HG03457 (cell line): ENCODE measurements around the gene MFN2.
"Not testable (repeated sequence)": the region's sequence is repeated elsewhere in the genome, so short reads cannot be mapped to it uniquely, and the experiment has no call there.

ENCODE experiments used
- ATAC-seq: cut with Tn5 transposase; IDR thresholded peaks from one replicate; pipeline ENCODE4 v1.9.1; 2021; ENCODE audit warnings: moderate number of reproducible peaks; ENCODE audit not compliant: unreplicated experiment

MFN2 gene

DNA sequence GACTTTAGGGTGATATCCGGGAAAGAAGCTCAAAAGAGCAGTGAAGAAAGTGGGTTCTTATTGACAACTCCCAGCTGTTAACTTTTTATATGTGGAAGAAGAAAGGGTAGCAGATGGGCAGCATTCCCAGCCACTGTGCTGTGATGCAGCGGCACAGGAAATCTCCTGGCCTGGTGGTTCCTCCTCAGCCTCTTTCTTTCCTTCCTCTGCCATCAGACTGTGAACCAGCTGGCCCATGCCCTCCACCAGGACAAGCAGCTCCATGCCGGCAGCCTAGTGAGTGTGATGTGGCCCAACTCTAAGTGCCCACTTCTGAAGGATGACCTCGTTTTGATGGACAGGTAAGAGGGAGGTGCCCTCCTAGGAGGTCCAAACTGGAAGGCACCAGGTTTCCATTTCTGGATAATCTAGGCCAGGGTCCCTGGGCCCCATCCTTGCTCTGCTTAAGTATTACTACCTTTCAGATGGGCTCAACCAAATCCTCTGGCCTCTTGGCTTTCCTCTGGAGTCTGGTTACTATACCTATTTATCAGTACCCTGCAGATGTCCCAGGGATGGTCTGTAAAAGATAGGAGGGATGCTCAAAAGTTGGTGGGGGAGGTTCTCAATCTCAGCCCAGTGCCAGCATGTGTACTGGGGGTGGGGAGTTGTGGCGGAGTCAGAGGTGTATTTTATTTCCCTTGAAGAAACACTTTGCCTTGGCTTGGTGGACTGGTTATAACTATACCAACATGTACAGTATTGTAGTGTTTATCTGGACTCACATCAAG lies 17.0 kb downstream of the MFN2 start:
- no peak for ATAC-seq

DNA sequence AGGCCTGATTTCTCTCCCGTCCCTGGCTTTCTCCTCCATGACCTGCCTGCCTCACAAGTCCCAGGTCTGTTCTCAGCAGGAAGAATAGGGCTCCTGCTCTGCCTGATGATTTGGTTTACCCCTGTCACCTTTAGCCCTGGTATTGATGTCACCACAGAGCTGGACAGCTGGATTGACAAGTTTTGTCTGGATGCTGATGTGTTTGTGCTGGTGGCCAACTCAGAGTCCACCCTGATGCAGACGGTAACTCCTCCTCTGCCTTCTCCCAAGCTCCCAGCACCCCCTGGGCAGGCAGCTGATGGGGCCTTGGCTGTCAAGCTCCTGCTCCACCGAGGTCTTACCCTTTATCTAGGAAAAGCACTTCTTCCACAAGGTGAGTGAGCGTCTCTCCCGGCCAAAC lies 18.4 kb downstream of the MFN2 start:
- ATAC-seq: no peak

DNA sequence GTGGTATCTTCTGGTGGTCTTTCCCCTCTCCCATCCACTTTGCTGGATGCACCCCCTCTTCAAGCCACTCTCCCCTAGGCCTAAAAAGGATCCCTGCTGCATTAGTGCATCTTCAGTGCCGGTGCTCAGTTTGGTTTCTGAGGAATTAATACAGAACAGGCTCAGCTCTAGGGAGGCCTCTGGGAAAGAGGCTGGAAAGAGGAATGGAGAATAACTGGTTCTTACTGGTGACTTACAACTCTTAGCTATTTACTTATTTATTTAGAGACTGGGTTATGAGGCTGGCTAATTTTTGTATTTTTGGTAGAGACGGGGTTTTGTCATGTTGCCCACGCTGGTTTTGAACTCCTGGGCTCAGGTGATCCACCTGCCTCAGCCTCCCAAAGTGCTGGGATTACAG lies 19.0 kb downstream of the MFN2 start:
- no peak for ATAC-seq

DNA sequence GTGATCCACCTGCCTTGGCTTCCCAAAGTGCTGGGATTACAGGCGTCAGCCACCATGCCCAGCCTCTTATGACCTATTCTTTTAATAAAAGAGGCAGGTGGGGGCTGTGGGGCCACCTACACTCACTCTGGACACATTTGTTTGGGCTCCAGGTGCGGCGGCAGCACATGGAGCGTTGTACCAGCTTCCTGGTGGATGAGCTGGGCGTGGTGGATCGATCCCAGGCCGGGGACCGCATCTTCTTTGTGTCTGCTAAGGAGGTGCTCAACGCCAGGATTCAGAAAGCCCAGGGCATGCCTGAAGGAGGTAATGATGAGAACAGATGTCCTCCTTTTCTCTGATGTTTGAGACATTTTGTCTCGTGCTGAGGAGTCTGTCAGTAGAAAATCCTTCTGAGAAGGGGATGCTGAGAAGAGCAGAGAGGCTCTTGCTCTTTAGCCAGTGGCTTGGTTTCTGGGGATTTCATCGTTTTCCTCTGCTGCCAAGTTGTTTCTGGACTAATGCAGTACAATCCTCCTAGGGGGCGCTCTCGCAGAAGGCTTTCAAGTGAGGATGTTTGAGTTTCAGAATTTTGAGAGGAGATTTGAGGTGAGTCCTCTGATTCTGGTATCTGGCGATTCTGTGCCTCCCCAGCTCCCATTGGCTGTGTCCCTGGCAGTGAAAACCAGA lies 21.1 kb downstream of the MFN2 start:
- no peak for ATAC-seq

DNA sequence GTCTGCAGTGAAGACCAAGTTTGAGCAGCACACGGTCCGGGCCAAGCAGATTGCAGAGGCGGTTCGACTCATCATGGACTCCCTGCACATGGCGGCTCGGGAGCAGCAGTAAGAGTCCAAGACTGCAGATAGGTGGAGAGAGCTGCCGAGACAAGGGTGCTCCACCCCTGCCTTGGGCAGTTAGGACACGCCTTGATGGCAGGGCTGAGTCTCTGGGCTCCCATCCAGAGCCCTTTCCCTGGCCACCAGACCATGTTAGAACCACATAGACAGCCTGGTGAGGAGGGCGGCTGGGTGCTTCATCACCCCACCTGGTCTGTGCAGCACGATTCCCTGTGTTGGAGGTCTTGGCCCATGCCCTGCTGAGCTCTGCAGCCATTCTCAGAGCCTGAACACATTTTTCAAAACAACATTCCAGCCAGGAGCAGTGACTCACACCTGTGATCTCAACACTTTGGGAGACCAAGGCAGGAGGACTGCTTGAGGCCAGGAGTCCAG lies 21.8 kb downstream of the MFN2 start:
- no peak for ATAC-seq

DNA sequence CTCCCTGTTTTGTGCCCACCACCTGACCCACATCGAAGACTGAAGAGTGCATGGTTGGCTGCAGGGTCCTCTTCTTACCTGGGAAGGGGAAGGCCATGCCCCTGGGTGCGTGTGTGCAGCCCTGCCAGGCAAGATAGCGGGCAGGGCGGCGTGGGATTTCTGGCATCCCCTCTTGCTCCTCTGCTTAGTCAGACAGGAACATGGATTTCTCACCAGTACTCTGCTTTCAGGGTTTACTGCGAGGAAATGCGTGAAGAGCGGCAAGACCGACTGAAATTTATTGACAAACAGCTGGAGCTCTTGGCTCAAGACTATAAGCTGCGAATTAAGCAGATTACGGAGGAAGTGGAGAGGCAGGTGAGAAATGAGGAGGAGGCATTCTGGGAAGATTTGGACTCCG lies 23.5 kb downstream of the MFN2 start:
- ATAC-seq: no peak

DNA sequence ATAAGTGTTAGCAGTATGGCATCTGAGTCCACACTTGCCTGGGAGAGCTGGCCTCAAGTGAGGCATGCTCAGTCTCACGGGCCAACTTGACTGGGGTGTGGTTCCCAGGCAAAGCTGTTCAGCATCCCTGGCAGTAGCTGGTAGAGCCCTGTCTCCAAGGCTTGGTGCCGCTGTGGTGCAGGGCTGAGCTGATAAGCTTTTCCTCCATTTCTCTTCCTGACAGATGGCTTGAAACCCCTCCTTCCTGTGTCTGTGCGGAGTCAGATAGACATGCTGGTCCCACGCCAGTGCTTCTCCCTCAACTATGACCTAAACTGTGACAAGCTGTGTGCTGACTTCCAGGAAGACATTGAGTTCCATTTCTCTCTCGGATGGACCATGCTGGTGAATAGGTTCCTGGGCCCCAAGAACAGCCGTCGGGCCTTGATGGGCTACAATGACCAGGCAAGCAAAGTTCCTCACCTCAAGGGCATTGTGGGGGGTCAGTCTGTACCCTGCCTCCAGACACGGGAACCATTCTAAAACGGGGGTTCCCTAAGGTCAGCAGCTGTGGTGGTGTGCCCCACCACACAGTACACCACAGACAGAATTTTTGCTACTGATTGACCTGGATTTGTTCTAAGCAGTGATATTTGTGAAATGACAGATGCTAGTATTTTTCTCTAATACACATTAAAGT lies 25.4 kb downstream of the MFN2 start:
- no peak for ATAC-seq

DNA sequence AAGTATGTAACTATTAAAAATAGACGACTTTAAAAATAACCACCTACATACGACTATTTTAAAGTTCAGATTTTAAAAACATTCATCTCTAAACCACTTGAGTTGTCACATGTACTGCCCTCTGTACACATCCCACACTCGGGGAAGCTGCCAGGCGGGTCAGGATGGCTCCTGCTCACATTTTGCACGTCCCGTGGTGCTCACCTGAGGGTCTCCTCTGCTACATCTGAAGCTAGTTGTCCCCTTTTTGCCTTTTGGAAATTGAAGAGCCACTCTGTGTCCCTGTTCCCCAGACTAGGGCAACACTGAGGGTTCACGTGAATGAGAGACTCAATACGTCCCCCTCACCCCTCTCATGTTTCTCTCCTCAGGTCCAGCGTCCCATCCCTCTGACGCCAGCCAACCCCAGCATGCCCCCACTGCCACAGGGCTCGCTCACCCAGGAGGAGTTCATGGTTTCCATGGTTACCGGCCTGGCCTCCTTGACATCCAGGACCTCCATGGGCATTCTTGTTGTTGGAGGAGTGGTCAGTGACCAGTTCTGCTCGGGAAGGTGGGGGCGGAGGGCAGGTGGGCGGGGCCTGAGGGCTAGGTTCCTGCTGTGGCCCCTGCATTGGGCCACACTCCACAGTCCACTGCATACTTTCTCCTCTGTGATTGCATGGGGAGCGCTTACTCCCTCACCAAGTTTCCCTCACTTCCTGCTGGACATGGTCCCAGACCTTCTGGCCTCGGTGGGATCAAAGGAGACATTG lies 26.1 kb downstream of the MFN2 start:
- no peak for ATAC-seq

DNA sequence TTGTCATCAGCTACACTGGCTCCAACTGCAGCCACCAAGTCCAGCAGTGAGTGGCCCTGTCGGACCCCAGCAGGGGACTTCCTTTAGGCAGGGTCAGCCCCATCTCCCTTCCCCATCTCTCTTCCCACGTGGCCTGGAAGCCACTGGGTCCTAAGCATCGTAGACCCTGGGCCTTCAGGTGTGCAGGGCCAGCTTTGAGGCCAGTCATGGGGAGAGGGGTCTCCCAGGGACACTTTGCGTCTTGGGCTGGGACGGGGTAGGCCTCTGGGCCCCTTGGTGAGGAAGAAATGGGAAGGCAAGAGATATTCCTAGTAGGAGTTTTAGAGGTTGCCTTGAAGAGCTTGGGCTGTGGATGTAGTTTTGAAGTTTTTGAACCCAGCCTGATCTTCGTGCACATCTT lies 27.0 kb downstream of the MFN2 start:
- no peak for ATAC-seq

DNA sequence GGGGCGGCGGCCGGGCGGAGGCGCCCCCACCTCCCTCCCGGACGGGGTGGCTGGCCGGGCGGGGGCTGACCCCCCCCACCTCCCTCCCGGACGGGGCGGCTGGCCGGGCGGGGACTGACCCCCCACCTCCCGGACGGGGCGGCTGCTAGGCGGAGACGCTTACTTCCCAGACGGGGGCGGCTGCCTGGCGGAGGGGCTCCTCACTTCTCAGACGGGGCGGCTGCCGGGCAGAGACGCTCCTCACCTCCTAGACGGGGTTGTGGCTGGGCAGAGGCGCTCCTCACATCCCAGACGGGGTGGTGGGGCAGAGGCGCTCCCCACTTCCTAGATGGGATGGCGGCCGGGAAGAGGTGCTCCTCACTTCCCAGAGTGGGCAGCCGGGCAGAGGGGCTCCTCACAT lies 28.1 kb downstream of the MFN2 start:
- ATAC-seq: not testable (repeated sequence)

DNA sequence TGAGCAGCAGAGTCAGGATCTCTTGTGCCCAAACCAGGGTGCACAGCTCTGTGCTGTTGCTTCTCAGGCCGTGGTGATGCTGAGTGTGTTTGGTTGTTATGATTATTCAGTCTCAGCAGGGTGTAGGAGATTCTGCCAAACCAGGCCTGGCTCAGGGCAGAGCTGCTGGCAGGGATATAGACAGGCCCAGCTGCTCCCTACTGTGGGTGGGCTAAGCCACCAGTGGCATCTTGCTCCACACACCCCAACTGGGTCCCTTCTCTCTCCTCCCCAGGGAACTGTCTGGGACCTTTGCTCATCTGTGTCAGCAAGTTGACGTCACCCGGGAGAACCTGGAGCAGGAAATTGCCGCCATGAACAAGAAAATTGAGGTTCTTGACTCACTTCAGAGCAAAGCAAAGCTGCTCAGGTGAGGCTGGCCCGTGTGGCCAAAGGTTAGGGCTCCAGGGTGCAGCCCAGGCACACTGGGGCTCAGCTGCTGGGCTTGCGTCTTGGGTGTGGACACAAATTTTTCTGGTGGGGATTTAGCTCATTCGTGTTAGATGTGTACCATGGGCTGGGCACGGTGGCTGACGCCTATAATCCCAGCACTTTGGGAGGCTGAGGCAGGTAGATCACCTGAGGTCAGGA lies 29.2 kb downstream of the MFN2 start:
- no peak for ATAC-seq

DNA sequence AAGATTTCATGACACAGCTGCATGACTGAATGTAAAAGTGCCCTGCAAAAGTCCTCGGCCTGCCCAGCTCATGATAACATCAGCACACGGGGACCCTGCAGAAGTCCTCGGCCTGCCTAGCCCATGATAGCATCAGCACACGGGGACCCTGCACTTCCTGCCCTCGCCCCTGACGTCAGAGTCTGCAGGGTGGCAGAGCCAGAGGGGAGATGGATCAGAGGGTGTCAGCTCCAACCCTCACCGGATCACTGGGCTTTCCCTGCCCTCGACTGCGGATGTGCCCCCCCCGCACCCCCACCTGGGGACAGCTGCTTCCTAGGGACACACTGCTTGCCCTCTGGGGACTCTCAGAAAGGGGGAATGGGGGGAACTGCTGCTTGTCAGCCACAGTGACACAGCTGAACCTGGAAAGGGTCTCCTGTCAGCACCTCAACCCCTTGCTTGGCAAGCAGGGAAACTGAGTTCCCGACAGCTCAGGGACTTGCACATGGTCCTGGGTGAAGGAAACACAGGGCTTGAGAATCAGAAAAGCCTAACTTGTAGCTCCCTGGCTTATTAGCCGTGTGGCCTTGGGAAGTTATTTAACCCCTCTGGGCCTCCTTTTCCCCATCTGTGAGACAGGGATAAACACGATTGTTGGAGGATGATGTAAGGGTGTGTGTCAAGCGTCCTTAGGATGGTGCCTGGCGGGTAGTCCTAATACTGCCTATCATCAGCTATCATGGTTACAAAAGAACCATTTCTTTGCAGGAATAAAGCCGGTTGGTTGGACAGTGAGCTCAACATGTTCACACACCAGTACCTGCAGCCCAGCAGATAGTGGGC lies 30.7 kb downstream of the MFN2 start:
- no peak for ATAC-seq

DNA sequence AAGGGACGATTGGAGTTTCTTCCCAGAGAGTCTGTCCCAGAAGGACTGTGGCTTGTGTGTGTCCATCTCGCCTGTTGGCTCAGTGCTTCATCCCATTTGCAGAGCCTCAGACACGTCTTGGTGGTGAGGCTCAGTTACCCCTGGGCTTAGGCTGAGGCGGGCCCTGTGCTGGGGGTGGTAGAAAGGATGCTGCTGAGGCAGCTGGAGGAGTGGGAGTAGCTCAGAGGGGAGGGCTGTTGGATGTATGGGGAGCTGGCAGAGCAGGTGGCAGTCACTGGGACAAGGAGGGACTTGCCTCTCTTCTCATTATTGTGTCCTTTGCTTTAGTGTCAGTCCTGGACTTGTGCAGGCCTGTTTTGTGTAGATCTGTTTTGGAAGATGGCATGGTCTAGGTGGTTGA lies 31.8 kb downstream of the MFN2 start:
- no peak for ATAC-seq

DNA sequence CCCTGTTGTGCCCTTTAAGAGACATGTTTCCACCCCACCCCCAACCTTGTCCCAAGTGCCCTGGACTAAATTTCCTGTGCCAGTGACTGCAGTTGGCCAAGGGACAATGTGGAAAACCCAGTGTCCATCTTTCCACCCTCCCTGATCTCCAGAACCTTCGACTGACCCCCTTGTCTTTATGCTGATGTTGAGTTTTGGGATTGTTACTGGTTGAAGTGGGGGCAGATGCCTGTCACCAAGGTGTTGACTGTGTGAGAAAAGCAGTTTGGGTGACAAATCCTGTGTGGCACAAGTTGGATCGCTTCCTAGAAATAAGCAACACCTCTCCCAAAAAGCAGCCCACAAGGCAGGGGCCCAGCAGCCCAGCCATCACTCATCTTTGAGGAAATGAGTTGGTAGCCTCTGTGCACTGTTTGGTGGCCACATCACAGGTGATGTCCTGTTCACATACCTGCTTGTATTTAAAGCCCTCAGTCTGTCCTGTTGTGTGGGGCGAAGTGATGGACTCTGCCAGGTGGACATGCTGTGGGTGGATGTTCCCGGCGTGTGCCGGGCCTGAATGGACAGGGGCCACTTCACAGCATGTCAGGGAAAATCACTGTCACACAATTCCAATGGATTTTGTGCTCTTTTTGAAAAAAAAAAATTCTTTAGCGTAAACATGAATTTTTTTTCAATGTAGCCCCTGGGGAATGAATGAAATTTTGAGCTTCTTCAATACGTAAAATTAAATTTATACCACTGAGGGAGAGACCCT lies 32.5 kb downstream of the MFN2 start:
- ATAC-seq: no peak

DNA sequence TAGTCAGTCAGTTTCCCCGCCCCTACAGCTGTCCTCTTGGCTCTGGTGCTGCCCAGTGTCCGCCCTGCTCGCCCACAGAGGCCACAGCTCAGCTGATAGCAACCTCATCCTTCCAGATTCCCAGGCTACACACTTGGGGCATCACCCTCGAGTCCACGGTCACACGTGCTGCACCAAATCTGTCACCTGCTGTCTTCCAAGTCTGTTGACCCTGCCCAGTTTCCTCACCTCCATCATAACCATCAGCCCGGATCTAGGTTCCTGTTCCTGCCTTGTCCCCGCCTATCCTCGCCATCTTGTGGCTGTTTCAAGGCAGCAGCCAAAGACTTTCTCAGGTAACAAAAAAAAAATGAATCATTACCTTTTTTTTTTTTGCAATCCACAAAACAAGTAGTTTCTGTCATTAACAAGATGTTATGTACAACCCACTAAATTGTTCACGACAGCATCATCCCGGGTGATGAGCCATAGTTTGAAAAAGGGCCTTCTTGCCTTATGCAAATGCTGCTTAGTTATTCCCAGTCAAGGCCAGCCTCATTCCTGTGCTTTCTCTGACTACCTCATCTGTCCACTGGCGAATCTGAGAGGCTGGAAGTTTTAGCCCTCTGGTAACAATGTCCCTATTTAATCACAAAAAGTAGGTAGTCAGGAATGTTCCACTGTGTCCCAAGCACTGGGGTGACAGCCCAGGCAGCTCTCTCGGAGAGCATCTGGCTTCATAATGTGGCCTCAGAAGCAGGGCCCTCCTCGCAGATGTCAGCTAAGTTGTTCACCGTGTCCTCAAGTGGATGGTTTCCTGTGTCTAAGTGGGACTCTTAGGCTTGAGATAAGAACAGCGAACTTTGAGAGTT lies 34.1 kb downstream of the MFN2 start:
- no peak for ATAC-seq

DNA sequence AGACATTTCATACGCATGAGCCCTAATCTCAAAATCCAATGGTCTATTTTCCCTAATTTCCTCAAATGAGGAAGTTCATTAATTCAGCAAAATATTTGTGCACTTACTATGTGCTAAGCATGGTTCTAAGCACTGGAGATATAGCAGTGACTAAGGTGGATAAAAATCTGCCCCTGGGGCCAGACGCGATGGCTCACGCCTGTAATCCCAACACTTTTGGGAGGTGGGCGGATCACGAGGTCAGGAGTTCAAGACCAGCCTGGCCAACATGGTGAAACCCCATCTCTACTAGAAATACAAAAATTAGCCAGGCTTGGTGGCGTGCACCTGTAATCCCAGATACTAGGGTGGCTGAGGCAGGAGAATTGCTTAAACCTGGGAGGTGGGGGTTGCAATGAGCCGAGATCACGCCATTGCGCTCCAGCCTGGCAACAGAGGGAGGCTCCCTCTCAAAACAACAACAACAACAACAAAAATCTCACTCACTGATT lies 34.8 kb downstream of the MFN2 start:
- ATAC-seq: no peak

DNA sequence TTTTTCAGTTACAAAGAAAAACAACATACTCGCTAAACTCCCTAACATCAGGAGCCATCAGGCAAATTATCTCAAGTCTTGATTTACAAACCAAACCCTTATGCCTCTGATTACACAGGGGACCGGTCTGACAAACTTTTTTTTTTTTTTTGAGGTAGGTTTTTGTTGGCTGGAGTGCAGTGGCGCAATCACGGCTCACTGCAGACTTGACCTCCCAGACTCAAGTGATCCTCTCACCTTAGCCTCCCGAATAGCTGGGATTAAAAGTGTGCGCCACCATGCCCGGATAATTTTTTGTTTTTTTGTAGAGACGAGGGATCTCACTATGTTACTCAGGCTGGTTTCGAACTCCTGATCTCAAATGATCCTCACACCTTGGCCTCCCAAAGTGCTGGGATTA lies 35.3 kb downstream of the MFN2 start:
- ATAC-seq: no peak

DNA sequence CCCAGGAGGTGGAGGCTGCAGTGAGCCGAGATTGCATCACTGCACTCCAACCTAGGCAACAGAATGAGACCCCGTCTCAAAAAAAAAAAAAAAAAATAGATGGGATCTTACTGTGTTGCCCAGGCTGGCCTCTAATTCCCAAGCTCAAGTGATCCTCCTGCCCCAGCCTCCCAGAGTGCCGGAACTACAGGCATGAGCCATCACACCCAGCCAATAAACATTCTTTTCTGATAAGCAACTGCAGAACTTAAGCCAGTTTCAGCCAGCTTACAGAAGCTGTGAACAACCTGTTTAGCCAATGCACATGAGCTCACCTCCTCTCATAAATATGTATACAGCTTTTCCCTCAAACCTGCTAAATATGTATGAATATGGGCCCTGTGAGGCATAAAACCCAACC lies 35.9 kb downstream of the MFN2 start:
- ATAC-seq: no peak
